NCI-H526 (cell line): Measurements from ENCODE around the gene BICRAL.
"Not testable (repeated sequence)": the region's sequence is repeated elsewhere in the genome, so short reads cannot be mapped to it uniquely, and the experiment has no call there.

Experiments used
- DNase-seq, 2 experiments: peaks; one replicate each; lab custom pipeline; 2025; lab: John Stamatoyannopoulos, UW

The BICRAL gene, protein sequence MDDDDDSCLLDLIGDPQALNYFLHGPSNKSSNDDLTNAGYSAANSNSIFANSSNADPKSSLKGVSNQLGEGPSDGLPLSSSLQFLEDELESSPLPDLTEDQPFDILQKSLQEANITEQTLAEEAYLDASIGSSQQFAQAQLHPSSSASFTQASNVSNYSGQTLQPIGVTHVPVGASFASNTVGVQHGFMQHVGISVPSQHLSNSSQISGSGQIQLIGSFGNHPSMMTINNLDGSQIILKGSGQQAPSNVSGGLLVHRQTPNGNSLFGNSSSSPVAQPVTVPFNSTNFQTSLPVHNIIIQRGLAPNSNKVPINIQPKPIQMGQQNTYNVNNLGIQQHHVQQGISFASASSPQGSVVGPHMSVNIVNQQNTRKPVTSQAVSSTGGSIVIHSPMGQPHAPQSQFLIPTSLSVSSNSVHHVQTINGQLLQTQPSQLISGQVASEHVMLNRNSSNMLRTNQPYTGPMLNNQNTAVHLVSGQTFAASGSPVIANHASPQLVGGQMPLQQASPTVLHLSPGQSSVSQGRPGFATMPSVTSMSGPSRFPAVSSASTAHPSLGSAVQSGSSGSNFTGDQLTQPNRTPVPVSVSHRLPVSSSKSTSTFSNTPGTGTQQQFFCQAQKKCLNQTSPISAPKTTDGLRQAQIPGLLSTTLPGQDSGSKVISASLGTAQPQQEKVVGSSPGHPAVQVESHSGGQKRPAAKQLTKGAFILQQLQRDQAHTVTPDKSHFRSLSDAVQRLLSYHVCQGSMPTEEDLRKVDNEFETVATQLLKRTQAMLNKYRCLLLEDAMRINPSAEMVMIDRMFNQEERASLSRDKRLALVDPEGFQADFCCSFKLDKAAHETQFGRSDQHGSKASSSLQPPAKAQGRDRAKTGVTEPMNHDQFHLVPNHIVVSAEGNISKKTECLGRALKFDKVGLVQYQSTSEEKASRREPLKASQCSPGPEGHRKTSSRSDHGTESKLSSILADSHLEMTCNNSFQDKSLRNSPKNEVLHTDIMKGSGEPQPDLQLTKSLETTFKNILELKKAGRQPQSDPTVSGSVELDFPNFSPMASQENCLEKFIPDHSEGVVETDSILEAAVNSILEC

GRCh38 chr6:42781796-42782688 is at the start of gene BICRAL:
Gene BICRAL, plus strand, starts transcription at chr6:42782052. Its CDS starts 39,971 bp downstream, at chr6:42822023.
- peak; percentile 66 to 76 for DNase-seq

GRCh38 chr6:42733867-42734481 is 47.9 kb upstream of the BICRAL start:
- DNase-seq, result not testable (repeated sequence)

GRCh38 chr6:42735976-42736375 is 45.9 kb upstream of the BICRAL start:
- DNase-seq, result no peak

- no peak for DNase-seq
These were observed 41.1 kb upstream of the BICRAL start for GRCh38 chr6:42740725-42741124.

GRCh38 chr6:42742116-42742894 is 39.5 kb upstream of the BICRAL start:
- no peak for DNase-seq

DNA sequence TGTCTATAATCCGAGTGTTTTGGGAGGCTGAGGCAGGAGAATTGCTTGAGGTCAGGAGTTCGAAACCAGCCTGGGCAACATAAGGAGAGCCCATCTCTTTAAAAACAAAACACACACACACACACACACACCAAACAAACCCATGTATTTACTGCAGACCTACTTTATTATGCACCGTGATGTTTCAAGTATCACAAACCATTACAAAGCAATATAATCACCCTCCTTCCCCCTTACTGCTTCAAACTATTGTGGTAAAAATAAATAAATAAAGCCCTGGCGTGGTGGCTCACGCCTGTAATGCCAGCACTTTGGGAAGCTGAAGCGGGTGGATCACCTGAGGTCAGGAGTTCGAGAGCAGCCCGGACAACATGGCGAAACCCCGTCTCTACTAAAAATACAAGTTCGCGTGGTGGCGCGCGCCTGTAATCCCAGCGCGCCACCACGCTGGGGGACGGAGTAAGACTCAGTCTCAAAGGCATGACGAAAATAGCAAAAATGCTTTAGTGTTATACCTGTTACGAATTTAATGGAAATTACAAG is 37.4 kb upstream of the BICRAL start:
- peak in 1 of 2 experiments; percentile 43 for DNase-seq

- DNase-seq, result peak in 1 of 2 experiments; percentile 59
These were observed 36.7 kb upstream of the BICRAL start for GRCh38 chr6:42745083-42745639.

- peak; percentile 98 for DNase-seq
These were observed 36.0 kb upstream of the BICRAL start, which contains the start of gene TBCC for GRCh38 chr6:42745640-42746462. Gene TBCC, minus strand, starts transcription at chr6:42746103. Its CDS starts 30 bp downstream, at chr6:42746073.

- peak; percentile 87 to 88 for DNase-seq
These were observed 35.1 kb upstream of the BICRAL start for GRCh38 chr6:42746463-42747391.

DNA sequence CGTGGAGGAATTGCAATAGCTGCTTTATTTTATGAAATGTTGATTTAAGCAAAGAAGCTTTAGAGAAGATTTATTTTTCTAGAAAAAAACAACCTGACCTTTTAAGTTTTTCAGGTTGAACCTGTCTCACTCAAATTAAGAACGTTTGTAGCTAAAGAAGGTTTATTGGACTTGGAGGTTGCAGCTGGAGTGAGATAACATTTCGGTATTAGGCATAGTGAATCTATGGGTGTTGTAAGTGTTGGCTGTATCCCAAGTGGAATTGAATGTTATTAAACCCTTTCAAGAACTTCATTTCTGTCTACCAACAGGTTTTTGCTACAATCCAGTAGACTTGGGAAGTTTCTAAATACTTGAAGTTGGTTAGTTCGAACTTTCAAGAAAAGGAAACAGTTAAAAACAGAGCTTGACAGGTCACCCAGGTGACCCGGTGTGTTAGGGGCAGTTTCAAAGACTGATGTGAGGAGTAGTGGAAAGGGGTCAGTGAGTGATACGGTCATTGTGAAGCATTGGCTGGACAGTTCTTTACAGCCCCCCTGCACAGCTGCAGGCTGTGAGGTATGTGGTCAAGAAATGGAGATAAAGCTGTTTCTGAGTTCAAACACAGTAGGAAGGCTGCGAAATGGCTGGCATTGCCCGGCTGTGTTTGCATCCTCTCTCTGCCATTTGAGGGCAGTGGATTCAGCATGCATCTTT is 33.5 kb upstream of the BICRAL start:
- no peak for DNase-seq

DNA sequence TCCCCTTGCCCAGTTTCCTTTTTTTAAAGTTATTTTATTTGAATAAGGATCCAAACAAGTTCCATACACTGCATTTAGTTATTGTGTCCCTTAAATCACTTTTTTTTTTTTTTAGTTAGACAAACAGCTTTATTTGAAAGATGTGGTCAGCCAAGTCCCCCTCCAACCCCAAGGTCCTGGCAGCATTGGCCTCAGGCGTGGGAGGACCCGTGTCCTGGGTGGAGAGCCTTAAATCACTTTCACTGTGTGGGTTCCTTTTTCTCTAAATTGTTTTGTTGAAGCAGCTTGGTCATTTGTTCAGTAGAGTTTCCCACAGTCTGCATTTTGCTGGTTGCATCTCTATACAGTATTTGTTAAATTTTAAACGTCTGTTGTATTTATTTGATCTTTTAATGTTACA is 30.8 kb upstream of the BICRAL start:
- no peak for DNase-seq

- DNase-seq, result no peak
These were observed 27.1 kb upstream of the BICRAL start for GRCh38 chr6:42754759-42755158.

DNA sequence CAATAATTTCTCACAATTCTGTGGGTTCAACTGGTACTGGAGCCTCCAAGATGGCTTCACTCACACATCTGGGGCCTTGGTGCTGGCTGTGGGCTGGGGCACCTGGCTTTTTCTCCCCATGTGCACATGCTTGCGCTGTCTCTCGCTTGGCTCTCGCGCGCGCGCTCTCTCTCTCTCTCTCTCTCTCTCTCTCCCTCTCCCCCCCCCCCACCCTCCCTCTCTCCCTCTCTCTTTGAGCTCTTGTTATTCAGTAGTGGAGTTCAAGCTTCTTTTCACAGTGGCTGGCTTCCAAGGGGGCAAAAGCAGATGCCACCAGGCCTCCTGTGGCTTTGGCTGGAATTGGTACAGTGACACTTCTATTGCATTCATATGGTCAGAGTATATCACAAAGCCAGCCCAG is 25.1 kb upstream of the BICRAL start:
- DNase-seq, result no peak

DNA sequence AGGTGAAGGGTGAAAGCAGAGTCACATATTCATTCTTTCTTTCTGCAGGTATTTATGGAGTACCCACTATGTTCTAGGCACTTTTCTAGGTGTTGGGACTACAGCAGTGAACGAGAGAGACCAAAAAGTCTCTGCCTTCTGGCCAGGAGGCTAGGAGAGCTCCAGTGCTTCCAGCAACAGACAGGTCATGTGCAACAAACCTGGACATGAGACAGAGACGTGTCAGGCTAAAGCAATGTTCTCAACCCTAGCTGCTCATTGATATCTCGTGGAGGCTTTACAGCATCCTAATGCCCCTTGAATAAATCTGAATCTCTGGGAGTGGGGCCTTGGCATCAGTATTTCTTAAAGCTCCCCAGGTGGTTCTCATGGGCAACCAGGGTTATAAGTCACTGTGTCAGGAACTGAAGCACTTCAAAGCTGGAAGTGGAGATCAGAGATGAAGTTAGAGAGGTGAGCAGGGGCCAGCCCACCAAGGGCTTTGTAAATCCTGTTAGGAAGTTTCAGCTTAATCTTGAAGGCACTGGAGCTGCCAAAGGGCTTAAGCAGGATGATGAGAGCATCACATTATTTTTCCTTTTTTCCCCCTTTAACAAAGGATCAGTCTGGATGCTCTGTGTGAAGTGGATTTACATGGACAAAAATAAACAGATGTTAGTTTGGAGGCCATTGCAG is 23.0 kb upstream of the BICRAL start:
- no peak for DNase-seq

DNA sequence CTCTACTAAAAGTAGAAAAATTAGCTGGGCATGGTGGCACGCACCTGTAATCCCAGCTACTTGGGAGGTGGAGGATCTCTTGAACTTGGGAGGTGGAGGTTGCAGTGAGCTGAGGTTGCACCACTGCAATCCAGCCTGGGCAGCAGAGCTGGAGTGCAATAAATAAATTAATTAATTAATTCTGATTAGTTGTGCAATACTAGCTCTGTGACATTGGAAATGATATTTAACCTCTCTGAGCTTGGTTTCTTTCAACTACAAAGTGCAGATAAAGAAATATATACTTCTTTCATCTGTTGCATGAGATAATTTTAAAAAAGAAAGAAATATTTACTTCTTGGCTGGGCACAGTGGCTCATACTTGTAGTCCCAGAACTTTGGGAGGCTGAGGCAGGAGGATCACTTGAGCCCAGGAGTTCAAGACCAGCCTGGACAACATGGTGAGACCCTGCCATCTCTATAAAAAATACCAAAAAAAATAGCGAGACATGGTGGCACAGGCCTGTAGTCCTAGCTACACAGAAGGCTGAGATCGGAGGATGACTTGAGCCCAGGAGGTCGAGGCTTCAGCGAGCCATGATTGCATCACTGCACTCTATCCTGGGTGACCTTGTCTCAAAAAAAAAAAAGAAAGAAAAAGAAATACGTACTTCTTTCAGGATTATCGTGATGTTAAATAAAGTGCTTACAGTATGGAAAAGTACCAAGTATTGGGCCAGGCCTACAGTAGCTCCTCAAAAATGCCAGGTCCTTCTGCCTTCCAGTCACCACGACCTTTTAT is 20.4 kb upstream of the BICRAL start:
- DNase-seq, result no peak
